SK-N-SH (cell line): ENCODE data around the gene SRD5A1. TPM values are rescaled to one million over a fixed set of nuclear protein-coding genes. Genes with fewer than 3 reads are reported as not detected.

Source experiments
- CTCF ChIA-PET: fragments of 300-600, 350-600 bp; formaldehyde crosslinking; extraction: SDS; loops from one replicate; lab custom pipeline; 2021; lab: Yijun Ruan, JAX
- POLR2A ChIA-PET: fragments of 350-600 bp; sonication (Branson Sonifier 250); formaldehyde crosslinking; extraction: SDS; loops from one replicate; lab custom pipeline; 2020; ENCODE audit warnings: antibody characterized with exemption, inconsistent platforms; lab: Yijun Ruan, JAX
- DNase-seq: peaks from one replicate; pipeline ENCODE4 v3.0.0; 2012
- H2AFZ ChIP-seq: fragments of 200-600 bp; sonication (generic); 2 replicates; pipeline ENCODE4 v1.8.1; 2016; ENCODE audit warnings: antibody characterized with exemption, mild to moderate bottlenecking, low read depth
- H3F3A ChIP-seq: fragments of 200-600 bp; sonication (generic); replicated peaks from 2 replicates; pipeline ENCODE3; 2016; ENCODE audit warnings: antibody characterized with exemption, mild to moderate bottlenecking; ENCODE audit not compliant: insufficient read depth
- H3K27ac ChIP-seq, 2 experiments: fragments of 200-500 bp in 1 of 2; fragments of 200-600 bp in 1 of 2; sonication (Bioruptor generic) in 1 of 2; sonication (generic), shearing (Covaris generic) in 1 of 2; 2 replicates each; pipeline versions ENCODE4 v1.5.1 to v1.6.1; 2014 to 2016; ENCODE audit warnings: low read depth in 2 of 2, inconsistent platforms in 1 of 2, low read length in 1 of 2, mild to moderate bottlenecking in 1 of 2, mixed read lengths in 1 of 2
- H3K27me3 ChIP-seq: fragments of 200-600 bp; sonication (generic), shearing (Covaris generic); 2 replicates; pipeline ENCODE4 v1.6.1; 2016; ENCODE audit warnings: mixed run types; ENCODE audit not compliant: insufficient read depth
- H3K36me3 ChIP-seq, 2 experiments: fragments of 200-500 bp in 1 of 2; fragments of 200-600 bp in 1 of 2; sonication (Bioruptor generic) in 1 of 2; sonication (generic) in 1 of 2; replicated peaks in 1 of 2; 2 replicates each; pipeline versions ENCODE3 to v1.5.1; 2014 to 2016; ENCODE audit warnings: low read length in 1 of 2, mild to moderate bottlenecking in 1 of 2; ENCODE audit not compliant: insufficient read depth in 2 of 2, control insufficient read depth in 1 of 2
- H3K4me1 ChIP-seq, 2 experiments: fragments of 200-500 bp in 1 of 2; fragments of 200-600 bp in 1 of 2; sonication (Bioruptor generic) in 1 of 2; sonication (generic), shearing (Covaris generic) in 1 of 2; 2 replicates each; pipeline versions ENCODE4 v1.5.1 to v1.6.1; 2014 to 2016; ENCODE audit warnings: low read depth in 1 of 2, low read length in 1 of 2, mixed run types in 1 of 2; ENCODE audit not compliant: insufficient read depth in 2 of 2, control insufficient read depth in 1 of 2
- H3K4me2 ChIP-seq: fragments of 200-600 bp; sonication (generic), shearing (Covaris generic); 2 replicates; pipeline ENCODE4 v1.6.1; 2017; ENCODE audit warnings: mixed run types
- H3K4me3 ChIP-seq, 2 experiments: fragments of 200-500 bp in 1 of 2; fragments of 200-600 bp in 1 of 2; sonication (Bioruptor generic) in 1 of 2; sonication (generic), shearing (Covaris generic) in 1 of 2; 2 replicates each; pipeline versions ENCODE4 v1.5.1 to v1.8.1; 2014 to 2016; ENCODE audit warnings: low read depth in 2 of 2, inconsistent platforms in 1 of 2, low read length in 1 of 2, mild to moderate bottlenecking in 1 of 2, mixed read lengths in 1 of 2, moderate library complexity in 1 of 2
- H3K79me2 ChIP-seq: fragments of 200-600 bp; sonication (generic); 2 replicates; pipeline ENCODE4 v1.8.1; 2017; ENCODE audit warnings: mild to moderate bottlenecking; ENCODE audit not compliant: insufficient read depth
- H3K9ac ChIP-seq: fragments of 200-600 bp; sonication (generic); 2 replicates; pipeline ENCODE4 v1.6.1; 2017; ENCODE audit warnings: mixed run types
- H3K9me2 ChIP-seq: fragments of 200-600 bp; sonication (generic); 2 replicates; pipeline ENCODE4 v1.6.1; 2017; ENCODE audit warnings: mixed run types
- H3K9me3 ChIP-seq: fragments of 200-600 bp; sonication (generic); 2 replicates; pipeline ENCODE4 v1.6.1; 2017; ENCODE audit warnings: mixed run types, mild to moderate bottlenecking, moderate library complexity
- H4K20me1 ChIP-seq: fragments of 200-600 bp; sonication (generic); 2 replicates; pipeline ENCODE4 v1.6.1; 2017; ENCODE audit warnings: mild to moderate bottlenecking, mixed run types; ENCODE audit not compliant: insufficient read depth
- CHD2 ChIP-seq: fragments of 150-350 bp; IDR thresholded peaks from 2 replicates; pipeline ENCODE4 v1.6.1; 2018; ENCODE audit warnings: low read length; ENCODE audit not compliant: partially characterized antibody
- EZH2phosphoT487 ChIP-seq: fragments of 200-600 bp; sonication (generic); IDR thresholded peaks from 2 replicates; pipeline ENCODE4 v1.6.1; 2017; ENCODE audit warnings: low read depth, mixed run types, mild to moderate bottlenecking, antibody characterized with exemption, moderate library complexity, borderline replicate concordance
- FOSL2 ChIP-seq: IDR thresholded peaks from 2 replicates; pipeline ENCODE4 v1.4.0; 2012; ENCODE audit warnings: low read depth, mild to moderate bottlenecking, moderate library complexity, borderline replicate concordance
- FOXJ3 ChIP-seq: sonication (generic); formaldehyde crosslinking; IDR thresholded peaks from 2 replicates; pipeline ENCODE4 v1.5.1; 2020; ENCODE audit warnings: mild to moderate bottlenecking, missing genetic modification reagents
- FOXM1 ChIP-seq: IDR thresholded peaks from 2 replicates; pipeline ENCODE4 v1.4.0; 2012; ENCODE audit warnings: low read depth, mild to moderate bottlenecking
- GABPA ChIP-seq: IDR thresholded peaks from 2 replicates; pipeline ENCODE4 v1.4.0; 2012; ENCODE audit warnings: low read depth, mild to moderate bottlenecking
- IRF3 ChIP-seq: fragments of 150-350 bp; IDR thresholded peaks from 2 replicates; pipeline ENCODE4 v1.6.1; 2016; ENCODE audit warnings: mild to moderate bottlenecking, low read depth, low read length
- JUND ChIP-seq: IDR thresholded peaks from 2 replicates; pipeline ENCODE4 v1.4.0; 2012
- MAX ChIP-seq: IDR thresholded peaks from 2 replicates; pipeline ENCODE4 v1.4.0; 2012; ENCODE audit warnings: low read depth
- MEF2A ChIP-seq: IDR thresholded peaks from 2 replicates; pipeline ENCODE4 v1.4.0; 2012; ENCODE audit warnings: low read depth, borderline replicate concordance
- MXI1 ChIP-seq: IDR thresholded peaks from 2 replicates; pipeline ENCODE4 v1.6.1; 2012; ENCODE audit warnings: mild to moderate bottlenecking, low read depth, low read length, improper control_type of control experiment
- NRF1 ChIP-seq: IDR thresholded peaks from 2 replicates; pipeline ENCODE4 v1.6.1; 2012; ENCODE audit warnings: low read depth, mild to moderate bottlenecking, low read length
- PBX3 ChIP-seq: IDR thresholded peaks from 2 replicates; pipeline ENCODE4; 2012
- RAD21 ChIP-seq: IDR thresholded peaks from 2 replicates; pipeline ENCODE4 v1.6.1; 2012; ENCODE audit warnings: mild to moderate bottlenecking, low read length
- REST ChIP-seq: IDR thresholded peaks from 2 replicates; pipeline ENCODE4 v1.6.1; 2012; ENCODE audit warnings: mild to moderate bottlenecking, low read depth, low read length, moderate library complexity
- RFX5 ChIP-seq: IDR thresholded peaks from 2 replicates; pipeline ENCODE4 v1.6.1; 2012; ENCODE audit warnings: mild to moderate bottlenecking, improper control_type of control experiment, low read length
- RXRA ChIP-seq: IDR thresholded peaks from 2 replicates; pipeline ENCODE4 v1.4.0; 2012; ENCODE audit warnings: low read depth, mild to moderate bottlenecking, borderline replicate concordance
- USF1 ChIP-seq: IDR thresholded peaks from 2 replicates; pipeline ENCODE4 v1.4.0; 2012; ENCODE audit warnings: low read depth, borderline replicate concordance
- USF2 ChIP-seq: fragments of 150-350 bp; IDR thresholded peaks from 2 replicates; pipeline ENCODE4 v1.6.1; 2017; ENCODE audit warnings: antibody characterized with exemption, low read length, low read depth, borderline replicate concordance
- YY1 ChIP-seq: IDR thresholded peaks from 2 replicates; pipeline ENCODE4 v1.4.0; 2012; ENCODE audit warnings: low read depth, mild to moderate bottlenecking
- WGBS: methylation state at CpG from one replicate; pipeline ENCODE4 v1.1.6; 2017; ENCODE audit warnings: low lambda C conversion rate; 5-methylcytosine and 5-hydroxymethylcytosine counted together
- polyA plus RNA-seq, 3 experiments: library from polyadenylated mRNA; depleted of rRNA; stranded (reverse); fragments of >200 nt; gene quantifications; 2 replicates each; pipeline ENCODE4 v1.2.3, GENCODE V29; 2012

Gene SRD5A1
- polyA plus RNA-seq, 1 of the 3 experiments (the other 2 are of a cell fraction): 24.0 TPM

GRCh38 chr5:6678385-6678784 is 45.1 kb downstream of the SRD5A1 start (continued):
- no peak for TF ChIP-seq USF1
- no peak for TF ChIP-seq MEF2A
- no peak for TF ChIP-seq EZH2phosphoT487
- TF ChIP-seq RAD21: no peak
- no peak for TF ChIP-seq FOXM1

- no peak overlapping the region for H2AFZ ChIP-seq
- ChIA-PET POLR2A (no interaction called here), CTCF (no interaction called here)
- TF ChIP-seq JUND: no peak
- no peak for TF ChIP-seq EZH2phosphoT487
- TF ChIP-seq USF2: no peak
- no peak for TF ChIP-seq REST
- no peak for TF ChIP-seq CHD2
- no peak for TF ChIP-seq PBX3
- TF ChIP-seq MAX: no peak
- TF ChIP-seq FOSL2: no peak
- no peak for TF ChIP-seq FOXJ3
- TF ChIP-seq MXI1: no peak
- no peak for TF ChIP-seq GABPA
- TF ChIP-seq IRF3: no peak
- no peak for TF ChIP-seq RXRA
- no peak for TF ChIP-seq YY1
- TF ChIP-seq RFX5: no peak
- no peak for TF ChIP-seq RAD21
- no peak for TF ChIP-seq NRF1
- H3K9me2 ChIP-seq: no peaks in the 10 kb centered on the region
- DNase-seq: no peak
- H3K4me3 ChIP-seq: no peak overlapping the region
- no peak overlapping the region for H3K4me2 ChIP-seq
- no peaks in the 10 kb centered on the region for H3F3A ChIP-seq
- H3K9me3 ChIP-seq: no peaks in the 10 kb centered on the region
- WGBS: 55% methylated on average over 6 of the region's 6 CpGs
- H3K4me1 ChIP-seq: no peaks in the 10 kb centered on the region; a peak in 1 of 4 replicates
- no peaks in the 10 kb centered on the region for H3K79me2 ChIP-seq
- no peaks in the 10 kb centered on the region for H4K20me1 ChIP-seq
- H3K36me3 ChIP-seq: no peaks in the 10 kb centered on the region
- no peak overlapping the region for H3K27ac ChIP-seq
- no peak overlapping the region for H3K9ac ChIP-seq
- H3K27me3 ChIP-seq: no peaks in the 10 kb centered on the region; the same call in 1 of the 2 replicates
Measured at GRCh38 chr5:6680922-6681321, 47.7 kb downstream of the SRD5A1 start.
